GM19397 (cell line): ENCODE results near the gene LYST.
A peak's percentile ranks its signal among the peaks of the same experiment; 100 is the strongest.
"Not testable (repeated sequence)": the region's sequence is repeated elsewhere in the genome, so short reads cannot be mapped to it uniquely, and the experiment has no call there.

Experiments used
- ATAC-seq: cut with Tn5 transposase; IDR thresholded peaks from one replicate; pipeline ENCODE4 v1.9.1; 2021; ENCODE audit warnings: mild to moderate bottlenecking, moderate library complexity; ENCODE audit not compliant: unreplicated experiment

LYST gene

GRCh38 chr1:235663628-235664027 lies 203.1 kb downstream of the LYST start:
- ATAC-seq: no peak

- no peak for ATAC-seq
Measured at GRCh38 chr1:235661568-235661967, 205.1 kb downstream of the LYST start.

- no peak for ATAC-seq
Measured at GRCh38 chr1:235659186-235659771, 207.4 kb downstream of the LYST start.

- ATAC-seq: no peak
Measured at GRCh38 chr1:235657747-235658526, 208.8 kb downstream of the LYST start.

- no peak for ATAC-seq
Measured at GRCh38 chr1:235657269-235657668, 209.4 kb downstream of the LYST start.

GRCh38 chr1:235652364-235652763 lies 214.3 kb downstream of the LYST start:
- no peak for ATAC-seq

- no peak for ATAC-seq
Measured at GRCh38 chr1:235651170-235651806, 215.4 kb downstream of the LYST start.

- ATAC-seq: no peak
Measured at GRCh38 chr1:235650341-235651169, 216.2 kb downstream of the LYST start.

GRCh38 chr1:235649368-235650163 lies 217.1 kb downstream of the LYST start, which contains the start of gene GNG4:
Gene GNG4, minus strand, starts transcription at chr1:235649784. Its CDS starts 65,946 bp downstream, at chr1:235583838.
- ATAC-seq: peak; percentile 46

GRCh38 chr1:235648954-235649367 lies 217.7 kb downstream of the LYST start:
- ATAC-seq: peak; percentile 49

- no peak for ATAC-seq
Measured at GRCh38 chr1:235648407-235648907, 218.2 kb downstream of the LYST start.

- ATAC-seq: not testable (repeated sequence)
Measured at GRCh38 chr1:235647537-235647936, 219.2 kb downstream of the LYST start.

GRCh38 chr1:235646463-235646862 lies 220.2 kb downstream of the LYST start:
- ATAC-seq: no peak

GRCh38 chr1:235644693-235645305 lies 221.9 kb downstream of the LYST start:
- no peak for ATAC-seq

GRCh38 chr1:235643837-235644692 lies 222.6 kb downstream of the LYST start:
- no peak for ATAC-seq

GRCh38 chr1:235642943-235643371 lies 223.7 kb downstream of the LYST start:
- no peak for ATAC-seq

- ATAC-seq: peak; percentile 76
Measured at GRCh38 chr1:235642011-235642942, 224.4 kb downstream of the LYST start.
